ENCODE data around the gene KLF14.
"Not testable (repeated sequence)": the region's sequence is repeated elsewhere in the genome, so short reads cannot be mapped to it uniquely, and the experiment has no call there.

KLF14 gene
- total RNA-seq: 0 to 1.4 (median 0) reads per million in 17 experiments

GRCh38 chr7:130733931-130734814 lies at the start of gene KLF14:
KLF14 (minus strand) TSS chr7:130734207; CDS start chr7:130734033, 174 bp downstream.
- DNase-seq: peak; percentile 16 to 61 (median 43)

- DNase-seq: no peak
These were observed 47.3 kb upstream of the KLF14 start for GRCh38 chr7:130781346-130781745.

GRCh38 chr7:130777426-130777825 lies 43.4 kb upstream of the KLF14 start:
- no peak for DNase-seq

- not testable (repeated sequence) for DNase-seq
These were observed 38.4 kb upstream of the KLF14 start for GRCh38 chr7:130772456-130772855.

- DNase-seq: no peak
These were observed 34.8 kb upstream of the KLF14 start for GRCh38 chr7:130768854-130769253.

GRCh38 chr7:130764569-130764968 lies 30.6 kb upstream of the KLF14 start:
- DNase-seq: not testable (repeated sequence)

- DNase-seq: peak; percentile 18 to 78 (median 51)
These were observed 24.5 kb upstream of the KLF14 start for GRCh38 chr7:130758429-130759056.

- DNase-seq: no peak
These were observed 22.3 kb upstream of the KLF14 start for GRCh38 chr7:130756316-130756715.

- no peak for DNase-seq
These were observed 18.4 kb upstream of the KLF14 start for GRCh38 chr7:130752424-130752823.

GRCh38 chr7:130750755-130751154 lies 16.7 kb upstream of the KLF14 start:
- no peak for DNase-seq

- DNase-seq: no peak
These were observed 14.8 kb upstream of the KLF14 start for GRCh38 chr7:130748531-130749389.

- DNase-seq: peak; percentile 39 to 75 (median 54)
These were observed 7.5 kb upstream of the KLF14 start for GRCh38 chr7:130741331-130741995.

GRCh38 chr7:130740606-130741005 lies 6.6 kb upstream of the KLF14 start:
- DNase-seq: peak; percentile 32 to 77 (median 60)

- no peak for DNase-seq
These were observed 2.4 kb upstream of the KLF14 start for GRCh38 chr7:130736298-130736900.

GRCh38 chr7:130734815-130735716 lies 1.1 kb upstream of the KLF14 start:
- no peak for DNase-seq

GRCh38 chr7:130732980-130733930 lies 752 bp downstream of the KLF14 start:
- peak in 2 of 4 experiments; percentile 40 to 52 for DNase-seq

GRCh38 chr7:130723784-130724183 lies 10.2 kb downstream of the KLF14 start:
- no peak for DNase-seq

GRCh38 chr7:130721486-130722277 lies 12.3 kb downstream of the KLF14 start:
- peak; percentile 56 to 70 (median 66) for DNase-seq

- no peak for DNase-seq
These were observed 14.5 kb downstream of the KLF14 start for GRCh38 chr7:130719541-130719940.

Data from suppressor macrophage (primary cell).